Calu3 (cell line): ENCODE results near the gene DGKD. TPM values are rescaled to one million over a fixed set of nuclear protein-coding genes. Genes with fewer than 3 reads are reported as not detected.

ENCODE experiments used
- BruUV-seq: library from RNA; stranded (reverse); fragments of 400-500 nt; replicated peaks from 2 replicates; lab custom pipeline; 2021; lab: Mats Ljungman, UMichigan
- CTCF ChIA-PET: fragments of 300-600 bp; sonication (Branson Sonifier 250); formaldehyde crosslinking; loops from one replicate; lab custom pipeline; 2022; ENCODE audit warnings: antibody characterized with exemption; lab: Charles Lee
- DNase-seq: peaks from one replicate; pipeline ENCODE4 v3.0.0; 2022
- H3K27ac Mint-ChIP-seq: one replicate; pipeline ENCODE4 v1.8.0; 2022; ENCODE audit warnings: mixed read lengths; ENCODE audit not compliant: unreplicated experiment
- H3K27me3 Mint-ChIP-seq: one replicate; pipeline ENCODE4 v1.8.0; 2022; ENCODE audit warnings: mixed read lengths; ENCODE audit not compliant: unreplicated experiment
- H3K36me3 Mint-ChIP-seq: one replicate; pipeline ENCODE4 v1.8.0; 2022; ENCODE audit warnings: mild to moderate bottlenecking, moderate library complexity, mixed read lengths; ENCODE audit not compliant: insufficient read depth, unreplicated experiment
- H3K4me1 Mint-ChIP-seq: one replicate; pipeline ENCODE4 v1.8.0; 2022; ENCODE audit warnings: mild to moderate bottlenecking, low read depth, mixed read lengths; ENCODE audit not compliant: unreplicated experiment
- H3K4me3 Mint-ChIP-seq: one replicate; pipeline ENCODE4 v1.8.0; 2022; ENCODE audit warnings: mild to moderate bottlenecking, low read depth, moderate library complexity, mixed read lengths; ENCODE audit not compliant: unreplicated experiment
- H3K9me3 Mint-ChIP-seq: one replicate; pipeline ENCODE4 v1.8.0; 2022; ENCODE audit warnings: low read depth, mixed read lengths; ENCODE audit not compliant: unreplicated experiment
- CTCF ChIP-seq: fragments of 200-600 bp; IDR thresholded peaks from one replicate; pipeline ENCODE4 v1.8.0; 2022; ENCODE audit warnings: antibody characterized with exemption; ENCODE audit not compliant: unreplicated experiment
- intact Hi-C: fragments of 100-400 bp; cut with micrococcal nuclease; formaldehyde crosslinking; loops from one replicate; pipeline ENCODE4 v1.10.0; 2022; ENCODE audit not compliant: unreplicated experiment
- total RNA-seq: library from RNA; stranded (reverse); gene quantifications from 2 replicates; pipeline ENCODE4 v1.2.3, GENCODE V29; 2022

The DGKD gene
- total RNA-seq, 1 experiment from 2014 or later, result 26.5 TPM

- H3K4me3 Mint-ChIP-seq, result peak overlapping the region; percentile 77
- H3K4me1 Mint-ChIP-seq, result peaks cover 61% of the 10 kb centered on the region
- no peaks in the 10 kb centered on the region for H3K9me3 Mint-ChIP-seq
- BruUV-seq, result no TSS peak
- DNase-seq, result no peak
- intact Hi-C loops, result no loop called here
- peaks cover 34% of the 10 kb centered on the region for H3K36me3 Mint-ChIP-seq
- TF ChIP-seq CTCF, result no peak
- no peak overlapping the region for H3K27ac Mint-ChIP-seq
- no peaks in the 10 kb centered on the region for H3K27me3 Mint-ChIP-seq
- CTCF ChIA-PET, result no interaction called here
Observed at GRCh38 chr2:233354500-233354924, 218 bp downstream of the DGKD start.

DNA sequence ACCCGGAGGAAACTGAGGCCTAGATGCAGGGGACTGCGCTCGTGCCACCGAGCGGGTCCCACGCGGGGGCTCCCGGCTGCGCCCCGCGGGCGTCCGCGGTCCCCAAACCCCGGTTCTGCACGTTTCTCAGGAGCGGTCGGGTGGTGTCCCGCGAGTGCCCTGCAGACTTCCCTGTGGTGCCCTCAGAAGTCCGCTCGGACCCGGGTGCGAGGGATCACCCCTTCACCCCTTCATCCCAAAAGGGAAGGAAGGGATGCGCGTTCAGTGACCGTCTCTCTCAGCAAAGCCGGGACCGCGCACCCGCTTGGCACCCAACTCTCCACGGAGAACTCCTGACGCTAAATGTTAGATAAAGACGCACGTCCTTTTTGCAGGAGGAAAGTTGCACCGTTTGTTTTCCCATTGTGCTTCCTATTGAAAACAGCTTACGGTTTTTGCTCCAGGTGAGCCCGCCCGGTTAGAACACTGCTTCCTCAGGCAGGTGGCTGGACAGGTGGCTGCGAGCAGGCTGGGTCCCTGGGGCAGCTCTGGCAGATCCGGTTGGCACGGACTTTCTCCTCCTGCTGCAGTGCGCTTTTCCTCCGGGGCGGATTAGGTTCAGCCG, 779 bp downstream of the DGKD start:
- BruUV-seq, result no TSS peak
- TF ChIP-seq CTCF, result no peak
- H3K4me1 Mint-ChIP-seq, result peaks cover 56% of the 10 kb centered on the region
- H3K27ac Mint-ChIP-seq, result peak overlapping the region; percentile 69
- no peaks in the 10 kb centered on the region for H3K9me3 Mint-ChIP-seq
- H3K4me3 Mint-ChIP-seq, result peak overlapping the region; percentile 77
- intact Hi-C loops, result no loop called here
- DNase-seq, result peak; percentile 39
- peaks cover 34% of the 10 kb centered on the region for H3K36me3 Mint-ChIP-seq
- H3K27me3 Mint-ChIP-seq, result no peaks in the 10 kb centered on the region
- CTCF ChIA-PET, result interaction anchor here (0.5 kb wide), 1 partner anchor 19 kb away, joined by 3 read pairs; no protein-coding TSS in a partner anchor

DNA sequence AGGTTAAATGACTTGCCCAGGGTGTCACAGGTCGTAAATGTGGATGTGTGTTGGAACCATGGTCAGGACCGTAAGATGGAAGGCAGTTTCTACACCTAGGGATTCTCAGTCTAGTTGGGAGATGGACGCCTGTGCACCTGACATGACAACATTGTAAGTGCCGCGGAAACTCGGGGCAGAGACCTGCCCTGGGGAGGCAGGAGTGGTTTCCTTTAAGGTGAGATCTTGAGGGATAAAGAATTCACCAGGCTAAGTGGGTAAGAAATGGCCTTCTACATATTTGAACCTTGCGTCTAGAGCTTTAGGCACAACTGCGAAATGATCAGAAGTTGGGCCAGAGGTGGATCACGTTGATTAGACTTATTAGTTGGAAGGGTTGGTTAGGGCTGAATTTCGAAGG, 1.6 kb downstream of the DGKD start:
- TSS peak; percentile 66 for BruUV-seq

DNA sequence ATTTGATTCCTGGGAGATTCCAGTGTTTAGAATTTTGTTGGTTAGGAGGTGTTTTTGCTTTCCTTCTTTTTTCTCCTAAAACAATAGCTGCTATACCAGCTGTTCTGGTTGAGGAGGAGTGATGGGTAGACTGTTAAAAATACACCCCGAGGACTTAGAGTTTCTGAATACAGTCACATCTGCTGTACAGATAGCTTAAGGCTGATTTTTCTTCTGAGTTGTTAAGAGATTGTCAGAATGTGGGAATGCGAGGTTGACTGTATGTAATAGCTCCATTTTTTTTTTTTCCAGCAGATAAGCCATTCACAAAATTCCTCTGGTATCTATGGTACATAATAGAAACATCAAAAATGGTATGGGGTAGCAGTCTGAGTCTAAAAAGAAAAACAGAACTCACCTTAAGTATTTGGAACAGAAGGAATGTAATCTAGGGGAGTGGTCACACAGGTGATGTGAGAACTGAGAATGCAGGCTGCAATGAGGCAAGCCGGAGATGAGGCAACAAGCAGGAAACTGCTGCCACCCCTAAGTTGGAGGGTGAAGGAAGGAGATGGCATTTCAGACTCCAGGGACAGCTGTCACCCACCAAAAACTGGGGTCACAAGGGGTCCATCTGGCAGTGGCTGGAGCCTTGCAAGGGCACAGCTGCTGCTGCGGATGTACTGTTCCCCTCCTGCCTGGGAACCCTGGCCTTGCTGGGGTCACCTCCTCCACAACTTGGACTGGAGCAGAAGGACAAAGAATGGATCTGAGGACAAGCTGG, 2.4 kb downstream of the DGKD start:
- BruUV-seq, result no TSS peak
- intact Hi-C loops, result no loop called here
- peaks cover 29% of the 10 kb centered on the region for H3K36me3 Mint-ChIP-seq
- peak overlapping the region; percentile 77 for H3K4me3 Mint-ChIP-seq
- H3K9me3 Mint-ChIP-seq, result no peaks in the 10 kb centered on the region
- DNase-seq, result no peak
- H3K27ac Mint-ChIP-seq, result no peak overlapping the region
- CTCF ChIA-PET, result interaction anchor here (0.6 to 1.0 kb wide), 2 partner anchors 13 to 14 kb away, joined by 3 to 4 read pairs; no protein-coding TSS in a partner anchor
- H3K4me1 Mint-ChIP-seq, result peaks cover 40% of the 10 kb centered on the region
- no peak for TF ChIP-seq CTCF
- no peaks in the 10 kb centered on the region for H3K27me3 Mint-ChIP-seq

More for the DNA sequence above, 1.6 kb downstream of the DGKD start:
- H3K9me3 Mint-ChIP-seq, result no peaks in the 10 kb centered on the region
- peak overlapping the region; percentile 77 for H3K4me3 Mint-ChIP-seq
- peaks cover 29% of the 10 kb centered on the region for H3K36me3 Mint-ChIP-seq
- no peak for DNase-seq
- TF ChIP-seq CTCF, result no peak
- peaks cover 48% of the 10 kb centered on the region for H3K4me1 Mint-ChIP-seq
- intact Hi-C loops, result no loop called here
- no peak overlapping the region for H3K27ac Mint-ChIP-seq
- CTCF ChIA-PET, result no interaction called here
- H3K27me3 Mint-ChIP-seq, result no peaks in the 10 kb centered on the region
